ENCODE measurements around the gene HAUS3. TPM values are rescaled to one million over a fixed set of nuclear protein-coding genes. Genes with fewer than 3 reads are reported as not detected.

HAUS3 gene
- total RNA-seq, 1 experiment from 2014 or later, result 11.9 TPM

DNA sequence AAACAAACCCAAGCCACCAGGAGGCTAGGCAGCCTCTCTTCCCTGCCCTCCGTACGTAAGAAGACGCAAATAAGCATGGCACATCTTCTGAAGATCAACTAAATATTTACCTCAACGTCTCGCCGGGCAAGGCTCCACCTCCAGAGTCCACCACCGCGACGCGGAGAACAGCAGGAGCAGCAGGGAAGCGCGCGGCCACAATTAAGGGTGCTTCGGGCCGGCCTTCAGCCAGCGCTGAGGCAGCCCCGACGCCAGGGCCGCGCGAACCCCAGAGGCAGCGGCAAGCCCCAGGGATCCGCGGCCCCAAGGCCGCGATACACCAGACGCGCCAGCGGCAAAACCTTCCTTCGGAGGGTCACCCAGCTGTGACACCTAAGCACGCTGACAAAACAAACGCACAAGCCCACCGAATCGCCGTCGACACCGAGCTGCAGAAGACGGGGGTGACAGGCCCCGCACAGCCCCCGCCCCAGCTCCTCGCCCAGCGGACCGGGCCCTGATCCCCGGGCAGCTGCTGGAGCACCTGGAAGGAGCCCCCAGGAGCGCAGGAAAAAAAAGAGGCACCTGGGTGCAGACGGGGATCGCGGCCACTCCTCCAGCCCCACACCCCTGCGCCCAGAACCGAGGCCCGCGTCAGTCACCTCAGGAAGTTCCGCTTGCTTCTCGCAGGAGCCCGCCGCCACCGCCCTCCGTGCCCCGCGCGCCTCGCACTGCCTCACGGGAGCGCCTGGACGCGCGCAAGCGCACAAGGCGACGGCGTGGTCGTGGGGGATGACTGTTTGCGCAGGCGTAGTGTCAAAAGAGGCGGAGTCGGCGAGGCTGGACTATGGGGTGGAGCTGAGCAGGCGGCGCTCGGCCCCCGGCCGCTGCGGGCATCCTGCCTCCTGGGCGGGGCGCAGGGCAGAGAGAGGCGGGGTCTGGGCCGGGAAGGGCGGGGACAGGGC, at the start of gene HAUS3, which contains the start of gene POLN (continued):
- TF ChIP-seq, protein P1, sequence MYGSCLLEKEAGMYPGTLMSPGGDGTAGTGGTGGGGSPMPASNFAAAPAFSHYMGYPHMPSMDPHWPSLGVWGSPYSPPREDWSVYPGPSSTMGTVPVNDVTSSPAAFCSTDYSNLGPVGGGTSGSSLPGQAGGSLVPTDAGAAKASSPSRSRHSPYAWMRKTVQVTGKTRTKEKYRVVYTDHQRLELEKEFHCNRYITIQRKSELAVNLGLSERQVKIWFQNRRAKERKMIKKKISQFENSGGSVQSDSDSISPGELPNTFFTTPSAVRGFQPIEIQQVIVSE (CRISPR knock-in tag; IDR thresholded peaks at IDR 0.05; ENCODE audit: borderline replicate concordance), result no peak
- TF ChIP-seq ZNF263 (CRISPR knock-in tag; IDR thresholded peaks at IDR 0.05; ENCODE audit: low read depth) (no peak), ETV6 (CRISPR knock-in tag; IDR thresholded peaks at IDR 0.05) (0 out of 2 replicates have a peak, but pooled peaks have one; percentile 73), EMX1 (CRISPR knock-in tag; IDR thresholded peaks at IDR 0.05) (no peak), MAX (CRISPR knock-in tag; IDR thresholded peaks at IDR 0.05) (peak; percentile 88), SP1 (CRISPR knock-in tag; conservative IDR thresholded peaks at IDR 0.05) (peak; percentile 71; the same call in 1 of the 2 replicates), ZNF532 (CRISPR knock-in tag; IDR thresholded peaks at IDR 0.05; ENCODE audit: borderline replicate concordance) (no peak), NFATC4 (CRISPR knock-in tag; IDR thresholded peaks at IDR 0.05) (no peak), MYBL2 (CRISPR knock-in tag; IDR thresholded peaks at IDR 0.05) (0 out of 2 replicates have a peak, but pooled peaks have one; percentile 70), FOXP1 (CRISPR knock-in tag; IDR thresholded peaks at IDR 0.05; ENCODE audit: borderline replicate concordance) (peak; percentile 48; the same call in 1 of the 2 replicates), RELA (CRISPR knock-in tag; IDR thresholded peaks at IDR 0.05; ENCODE audit: borderline replicate concordance) (no peak), JUN (CRISPR knock-in tag; IDR thresholded peaks at IDR 0.05) (no peak)
- TF ChIP-seq, protein P2, sequence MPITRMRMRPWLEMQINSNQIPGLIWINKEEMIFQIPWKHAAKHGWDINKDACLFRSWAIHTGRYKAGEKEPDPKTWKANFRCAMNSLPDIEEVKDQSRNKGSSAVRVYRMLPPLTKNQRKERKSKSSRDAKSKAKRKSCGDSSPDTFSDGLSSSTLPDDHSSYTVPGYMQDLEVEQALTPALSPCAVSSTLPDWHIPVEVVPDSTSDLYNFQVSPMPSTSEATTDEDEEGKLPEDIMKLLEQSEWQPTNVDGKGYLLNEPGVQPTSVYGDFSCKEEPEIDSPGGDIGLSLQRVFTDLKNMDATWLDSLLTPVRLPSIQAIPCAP (CRISPR knock-in tag; IDR thresholded peaks at IDR 0.05), result no peak

- DNase-seq (ENCODE audit: low spot score) (no peak), ATAC-seq (no peak)
- no peak for TF ChIP-seq ARID4B (CRISPR knock-in tag; IDR thresholded peaks at IDR 0.05; ENCODE audit: borderline replicate concordance)
- Mint-ChIP-seq H3K27me3 (ENCODE audit: low read depth) (no peaks in the 10 kb centered on the region), H3K27ac (no peak overlapping the region), H3K4me1 (peaks cover 4% of the 10 kb centered on the region), H3K9me3 (peaks cover 8% of the 10 kb centered on the region), H3K36me3 (peaks cover 2% of the 10 kb centered on the region; the same call in 1 of the 2 replicates), H3K4me3 (no peak overlapping the region)
- ChIA-PET POLR2A (no interaction called here), CTCF (interaction anchor here (1.0 to 2.2 kb wide), 4 partner anchors 22 to 150 kb away, joined by 3 to 8 read pairs (median 5); no protein-coding TSS in a partner anchor)
Measured at GRCh38 chr4:2290974-2291704, 49.2 kb upstream of the HAUS3 start.

All from WTC11 (cell line).